Measurements from ENCODE around the gene N4BP2. TPM values are rescaled to one million over a fixed set of nuclear protein-coding genes. Genes with fewer than 3 reads are reported as not detected.

Gene N4BP2
- total and polyA plus RNA-seq, 2 donors from 2014 or later = 0.71 to 10.5 TPM

GRCh38 chr4:40055863-40056715, 561 bp upstream of the N4BP2 start:
- Histone ChIP-seq H3K9me3 (ENCODE audit: control insufficient read depth in 2 of 3, insufficient read depth in 1 of 3, low read length in 3 of 3) (no peaks in the 10 kb centered on the region), H3K27me3 (ENCODE audit: control insufficient read depth, insufficient read depth, low read length) (no peaks in the 10 kb centered on the region), H3K4me1 (ENCODE audit: control insufficient read depth in 2 of 3, insufficient read depth in 2 of 3, low read depth in 1 of 3, low read length in 3 of 3) (peaks cover 0 to 4% (median 0%) of the 10 kb centered on the region in 3 donors), H3K27ac (ENCODE audit: low read depth in 2 of 2, low read length in 2 of 2) (peak overlapping the region; percentile 98 to 99), H3K4me3 (ENCODE audit: low read length in 3 of 3) (peak overlapping the region; percentile 71 to 81 (median 76)), H3K36me3 (ENCODE audit: control insufficient read depth in 2 of 3, insufficient read depth in 3 of 3, low read length in 3 of 3) (no peaks in the 10 kb centered on the region), H3K9ac (ENCODE audit: low read length in 3 of 3) (peak overlapping the region; percentile 50 to 93 (median 63))
- no peak for TF ChIP-seq CTCF (IDR thresholded peaks at IDR 0.05; ENCODE audit: borderline replicate concordance, extremely low read depth, insufficient read depth)
- intact Hi-C loops (cut with DNase I) = no loop called here
- no peak for FAIRE-seq
- DNase-seq = peak; percentile 78 to 94 (median 89)

GRCh38 chr4:40057586-40058091, 989 bp downstream of the N4BP2 start:
- TF ChIP-seq CTCF (IDR thresholded peaks at IDR 0.05; ENCODE audit: borderline replicate concordance, extremely low read depth, insufficient read depth) = no peak
- Histone ChIP-seq H3K9ac (ENCODE audit: low read length in 3 of 3) (peak overlapping the region; percentile 62 to 77 (median 63)), H3K27me3 (ENCODE audit: control insufficient read depth, insufficient read depth, low read length) (no peaks in the 10 kb centered on the region), H3K4me3 (ENCODE audit: low read length in 3 of 3) (peak overlapping the region; percentile 58 to 81 (median 75)), H3K27ac (ENCODE audit: low read depth in 2 of 2, low read length in 2 of 2) (peak overlapping the region; percentile 98 to 99), H3K9me3 (ENCODE audit: control insufficient read depth in 2 of 3, insufficient read depth in 1 of 3, low read length in 3 of 3) (no peaks in the 10 kb centered on the region), H3K4me1 (ENCODE audit: control insufficient read depth in 2 of 3, insufficient read depth in 2 of 3, low read depth in 1 of 3, low read length in 3 of 3) (peaks cover 0 to 4% (median 0%) of the 10 kb centered on the region in 3 donors), H3K36me3 (ENCODE audit: control insufficient read depth in 2 of 3, insufficient read depth in 3 of 3, low read length in 3 of 3) (no peaks in the 10 kb centered on the region)
- FAIRE-seq = peak; percentile 54
- peak; percentile 69 to 97 (median 91) for DNase-seq
- intact Hi-C loops (cut with DNase I) = no loop called here

GRCh38 chr4:40058121-40058520, 1.5 kb downstream of the N4BP2 start:
- no peak for FAIRE-seq
- intact Hi-C loops (cut with DNase I) = no loop called here
- H3K4me3 ChIP-seq (ENCODE audit: low read length in 3 of 3) = peak overlapping the region; percentile 58 to 81 (median 75)
- peak overlapping the region in 1 of 2 donors; percentile 98 for H3K27ac ChIP-seq (ENCODE audit: low read depth in 2 of 2, low read length in 2 of 2)
- DNase-seq = peak in 1 of 5 donors; percentile 16
- no peak for TF ChIP-seq CTCF (IDR thresholded peaks at IDR 0.05; ENCODE audit: borderline replicate concordance, extremely low read depth, insufficient read depth)
- H3K4me1 ChIP-seq (ENCODE audit: control insufficient read depth in 2 of 3, insufficient read depth in 2 of 3, low read depth in 1 of 3, low read length in 3 of 3) = peaks cover 0 to 4% (median 0%) of the 10 kb centered on the region in 3 donors
- H3K9me3 ChIP-seq (ENCODE audit: control insufficient read depth in 2 of 3, insufficient read depth in 1 of 3, low read length in 3 of 3) = no peaks in the 10 kb centered on the region
- H3K36me3 ChIP-seq (ENCODE audit: control insufficient read depth in 2 of 3, insufficient read depth in 3 of 3, low read length in 3 of 3) = no peaks in the 10 kb centered on the region
- H3K27me3 ChIP-seq (ENCODE audit: control insufficient read depth, insufficient read depth, low read length) = no peaks in the 10 kb centered on the region
- H3K9ac ChIP-seq (ENCODE audit: low read length in 3 of 3) = peak overlapping the region; percentile 24 to 77 (median 62)
